Choroid plexus epithelial cell (primary cell): ENCODE measurements around the gene CHADL.

Source experiments
- DNase-seq: peaks from one replicate; pipeline ENCODE4 v3.0.0-alpha.2; 2010; ENCODE audit warnings: low read depth
- H3K4me3 ChIP-seq: 2 replicates; pipeline ENCODE4 v1.5.1; 2011; ENCODE audit warnings: low read depth, mild to moderate bottlenecking, control low read depth, low read length, moderate library complexity
- CTCF ChIP-seq: conservative IDR thresholded peaks from 2 replicates; pipeline ENCODE4 v1.5.1; 2011; ENCODE audit warnings: low read depth, mild to moderate bottlenecking, control low read depth, inconsistent platforms, low read length, moderate library complexity

Gene CHADL

DNA sequence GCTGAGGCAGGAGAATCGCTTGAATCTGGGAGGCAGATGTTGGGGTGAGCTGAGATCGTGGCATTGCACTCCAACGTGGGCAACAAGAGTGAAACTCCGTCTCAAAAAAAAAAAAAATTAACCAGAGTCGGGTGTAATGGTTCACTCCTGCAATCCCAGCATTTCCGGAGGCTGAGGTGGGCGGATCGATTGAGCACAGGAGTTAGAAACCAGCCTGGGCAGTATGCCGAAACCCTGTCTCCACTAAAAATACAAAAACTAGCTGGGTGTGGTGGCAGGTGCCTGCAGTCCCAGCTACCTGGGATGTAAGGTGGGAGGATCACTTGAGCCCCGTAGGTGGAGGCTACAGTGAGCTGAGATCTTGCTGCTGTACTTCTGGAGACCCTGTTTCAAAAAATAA is 43.7 kb upstream of the CHADL start:
- TF ChIP-seq CTCF, result no peak
- no peak for DNase-seq
- H3K4me3 ChIP-seq, result no peak overlapping the region

GRCh38 chr22:41280854-41281253 is 40.1 kb upstream of the CHADL start:
- no peak for TF ChIP-seq CTCF
- DNase-seq, result no peak
- no peak overlapping the region for H3K4me3 ChIP-seq

GRCh38 chr22:41280065-41280464 is 39.3 kb upstream of the CHADL start:
- no peak overlapping the region for H3K4me3 ChIP-seq
- TF ChIP-seq CTCF, result no peak
- no peak for DNase-seq

- DNase-seq, result no peak
- TF ChIP-seq CTCF, result no peak
- no peak overlapping the region for H3K4me3 ChIP-seq
Observed at GRCh38 chr22:41274856-41275255, 34.1 kb upstream of the CHADL start.

DNA sequence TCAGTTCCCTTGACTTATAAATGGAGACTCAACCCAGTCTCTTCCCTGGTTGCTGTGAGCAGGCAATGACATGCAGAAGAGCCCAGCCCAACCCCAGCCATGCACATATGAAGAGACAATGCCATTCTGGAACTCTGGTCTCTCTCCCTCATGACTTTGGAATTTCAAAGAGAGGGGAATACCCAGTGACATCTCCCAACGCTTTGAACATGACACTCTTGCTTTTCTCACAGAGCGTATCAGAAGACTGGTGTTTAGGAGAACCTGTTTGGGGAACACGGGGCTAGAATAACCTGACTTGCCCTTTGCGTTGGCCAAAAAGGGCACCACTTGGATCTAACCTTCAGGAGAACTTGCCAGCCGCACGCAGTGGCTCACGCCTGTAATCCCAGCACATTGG is 32.4 kb upstream of the CHADL start:
- no peak overlapping the region for H3K4me3 ChIP-seq
- DNase-seq, result no peak
- TF ChIP-seq CTCF, result no peak

- TF ChIP-seq CTCF, result no peak
- no peak overlapping the region for H3K4me3 ChIP-seq
- DNase-seq, result no peak
Observed at GRCh38 chr22:41271787-41272186, 31.1 kb upstream of the CHADL start.

DNA sequence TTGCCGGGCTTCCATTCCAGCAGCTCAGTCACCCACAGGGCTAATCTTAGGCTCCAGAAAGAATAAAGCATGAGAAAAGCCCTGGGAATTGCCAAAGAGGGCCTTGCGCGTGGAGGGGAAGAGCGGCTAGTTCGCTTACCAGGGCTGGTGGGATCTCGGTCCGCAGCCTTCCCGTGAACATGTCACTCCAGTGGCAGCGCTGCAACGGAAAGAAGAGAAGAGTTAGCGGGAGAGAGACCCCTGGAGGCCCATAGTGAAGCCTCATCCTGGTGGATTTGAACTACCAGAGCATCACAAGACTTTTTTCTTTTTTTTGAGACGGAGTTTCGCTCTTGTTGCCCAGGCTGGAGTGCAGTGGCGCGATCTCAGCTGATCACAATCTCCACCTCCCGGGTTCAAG is 27.2 kb upstream of the CHADL start:
- no peak for DNase-seq
- TF ChIP-seq CTCF, result no peak

More for the DNA sequence above, 27.2 kb upstream of the CHADL start:
- no peak overlapping the region for H3K4me3 ChIP-seq
